Activated CD8-positive, alpha-beta memory T cell treated with anti-CD3 and anti-CD28 coated beads for 24 hours (primary cell): ENCODE data around the gene HDAC9.
"Not testable (repeated sequence)": the region's sequence is repeated elsewhere in the genome, so short reads cannot be mapped to it uniquely, and the experiment has no call there.

Source experiments
- DNase-seq: peaks from one replicate; pipeline ENCODE4 v3.0.0-alpha.2; 2020

Gene HDAC9

DNA sequence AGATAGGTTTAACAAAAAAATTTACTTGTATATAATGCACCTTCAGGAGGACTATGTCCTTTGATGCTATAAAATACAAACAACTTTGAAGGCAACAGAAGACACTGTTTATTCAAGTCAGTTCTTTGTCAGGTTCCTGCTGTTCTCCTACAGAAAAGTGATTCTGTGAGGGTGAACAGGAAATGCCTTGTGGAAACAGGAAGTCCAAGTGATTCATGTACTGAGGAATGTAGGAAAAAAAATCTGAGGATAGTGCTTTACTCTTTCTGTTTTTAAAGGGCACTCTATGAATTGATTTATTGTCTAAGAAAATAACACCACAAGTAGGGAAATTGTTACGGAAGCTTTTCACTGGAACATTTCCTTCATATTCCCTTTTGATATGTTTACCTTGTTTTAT, 171.9 kb downstream of the HDAC9 start:
- DNase-seq: no peak

DNA sequence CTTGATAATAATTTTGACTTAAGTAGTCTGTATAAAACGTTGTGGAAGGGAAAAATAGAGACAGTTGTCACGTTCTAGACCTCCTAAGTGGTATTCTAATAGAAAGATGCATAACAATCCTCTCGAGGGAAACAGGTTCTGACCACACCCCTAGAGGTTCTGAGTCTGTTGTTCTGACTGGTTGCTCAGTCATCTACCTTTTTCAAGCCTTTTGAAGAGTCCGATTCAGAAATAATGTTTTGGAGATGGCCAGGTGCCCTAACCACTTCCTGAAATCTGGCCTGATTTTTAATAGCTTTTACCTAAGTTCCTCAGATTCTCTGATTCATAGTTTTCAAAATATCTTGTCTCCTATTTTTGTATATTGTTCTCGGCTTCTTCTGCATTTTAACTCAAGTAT, 175.6 kb downstream of the HDAC9 start:
- no peak for DNase-seq

DNA sequence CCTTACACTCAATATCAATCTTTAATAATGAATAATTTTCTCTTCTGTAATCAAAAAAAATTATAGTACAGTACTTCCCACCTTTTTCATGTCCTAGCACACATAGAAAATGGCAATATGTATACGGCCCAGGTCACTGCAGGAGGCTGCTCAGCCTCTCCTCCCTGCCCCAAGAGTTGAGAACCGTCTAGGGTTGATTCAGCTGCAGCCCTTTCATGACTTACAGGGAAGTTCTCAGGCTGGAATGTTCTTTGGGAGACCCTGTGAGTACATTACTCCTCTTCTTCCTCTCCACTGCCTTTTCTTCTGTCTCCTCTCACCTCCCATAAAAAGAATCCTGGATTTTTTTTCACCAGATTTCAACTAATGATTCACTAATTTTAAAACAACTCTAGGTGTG, 180.0 kb downstream of the HDAC9 start:
- DNase-seq: no peak

DNA sequence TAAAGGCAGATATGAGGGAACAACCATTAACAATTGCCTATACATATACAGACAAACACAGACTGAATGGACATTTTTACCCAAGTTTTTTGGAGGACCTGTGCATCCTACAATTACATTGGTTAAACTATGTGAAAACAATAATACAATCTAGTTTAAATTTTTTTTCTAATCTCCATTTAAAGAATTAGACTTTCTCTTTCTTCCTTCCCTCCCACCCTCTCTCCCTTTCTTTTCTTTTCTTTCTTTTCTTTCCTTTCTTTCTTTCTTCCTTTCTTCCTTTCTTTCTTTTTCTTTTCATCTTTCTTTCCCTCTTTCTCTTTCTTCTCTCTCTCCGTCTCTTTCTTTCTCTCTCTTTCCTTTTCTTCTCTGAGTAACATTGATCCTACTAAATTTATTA, 183.7 kb downstream of the HDAC9 start:
- no peak for DNase-seq

DNA sequence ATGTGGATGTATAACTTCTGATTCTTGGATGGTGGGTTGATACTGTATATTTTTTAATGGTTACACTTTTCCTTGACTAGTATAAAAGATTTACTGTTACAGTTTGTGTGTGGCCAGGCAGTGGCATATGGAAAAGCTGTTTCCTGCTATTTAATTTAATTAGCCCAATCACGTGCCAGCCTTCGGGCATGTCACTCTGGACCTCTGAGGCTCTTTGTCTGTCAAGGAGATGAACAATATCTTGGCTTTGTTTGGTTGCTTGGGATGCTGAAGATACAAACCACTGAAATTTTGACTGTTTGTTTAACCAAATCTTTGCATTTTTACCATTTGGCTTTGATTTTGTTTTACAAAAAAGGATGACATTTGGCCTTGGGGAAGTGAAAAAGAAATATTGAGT, 185.0 kb downstream of the HDAC9 start:
- DNase-seq: no peak

DNA sequence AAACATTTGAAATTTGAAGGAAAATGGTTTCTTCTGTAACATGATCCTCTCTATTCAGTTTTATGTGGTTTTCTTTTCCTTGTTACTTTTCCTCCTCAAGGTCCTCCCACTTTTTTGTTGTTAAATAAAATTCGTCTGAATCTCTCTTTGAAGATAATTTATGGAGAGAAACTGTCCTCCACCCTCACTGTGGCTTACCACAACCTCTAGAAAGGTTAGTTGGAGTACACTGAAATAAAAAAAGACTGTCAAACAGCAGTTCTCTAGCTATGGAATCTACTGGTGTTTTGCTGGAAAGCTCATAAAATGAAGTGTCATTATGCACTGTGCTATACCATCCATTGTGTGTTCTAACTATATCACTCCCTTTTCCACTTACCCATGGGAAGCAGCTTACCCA, 189.4 kb downstream of the HDAC9 start:
- DNase-seq: no peak

DNA sequence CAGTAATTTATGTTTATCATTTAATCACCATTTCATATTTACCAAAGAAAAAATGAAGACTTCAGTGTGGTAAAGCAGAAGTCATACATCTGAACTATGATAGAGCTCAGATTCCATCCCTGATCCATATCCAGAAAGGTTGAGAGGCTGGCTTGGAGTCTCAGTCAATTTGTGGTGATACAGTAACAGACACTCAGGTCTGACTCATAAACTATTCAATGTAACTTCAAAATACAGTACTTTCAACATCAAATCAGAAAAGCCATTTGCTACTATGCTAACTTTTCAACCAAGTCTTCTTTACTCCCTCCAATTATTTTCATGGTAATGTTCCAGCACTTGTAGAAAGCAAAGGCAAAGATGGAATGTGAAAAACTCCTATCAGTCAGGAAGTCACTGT, 190.4 kb downstream of the HDAC9 start:
- DNase-seq: no peak

DNA sequence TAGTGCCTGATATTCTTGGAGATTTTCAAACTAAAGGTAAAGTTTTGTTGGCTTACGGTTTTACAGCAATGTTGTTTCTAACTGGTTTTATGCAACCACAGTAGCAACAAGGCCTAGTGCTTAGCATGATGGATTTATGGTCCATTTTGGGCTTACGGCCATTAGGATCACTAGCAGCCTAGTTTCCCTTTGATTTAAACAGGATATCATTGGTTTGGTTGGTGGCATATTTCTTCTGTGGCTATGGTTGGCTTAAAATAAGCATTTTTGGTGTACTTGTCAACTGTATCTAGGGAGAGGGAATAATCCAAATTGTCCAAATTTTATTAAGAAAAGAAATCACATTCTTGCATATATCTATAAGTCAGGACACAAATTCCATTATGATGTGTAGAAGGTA, 194.0 kb downstream of the HDAC9 start:
- no peak for DNase-seq

DNA sequence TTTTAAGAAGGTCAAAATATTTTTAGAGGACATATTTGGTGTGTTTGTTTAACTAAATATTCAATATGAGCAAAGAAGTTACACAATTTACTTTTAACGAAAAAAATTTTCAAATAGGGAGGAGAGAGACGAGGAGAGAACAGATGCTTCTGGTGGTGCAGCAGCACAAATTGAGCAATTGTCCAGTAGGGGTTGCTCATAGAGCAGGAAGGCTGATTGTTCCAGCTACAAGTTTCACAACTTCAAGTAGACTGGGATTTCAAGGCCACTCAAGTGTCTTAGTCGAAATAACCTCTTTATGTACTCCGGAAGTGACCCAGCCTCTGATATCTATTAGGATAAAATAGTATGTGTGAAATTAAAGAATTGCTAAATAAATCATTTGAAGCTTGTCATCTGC, 197.9 kb downstream of the HDAC9 start:
- no peak for DNase-seq

DNA sequence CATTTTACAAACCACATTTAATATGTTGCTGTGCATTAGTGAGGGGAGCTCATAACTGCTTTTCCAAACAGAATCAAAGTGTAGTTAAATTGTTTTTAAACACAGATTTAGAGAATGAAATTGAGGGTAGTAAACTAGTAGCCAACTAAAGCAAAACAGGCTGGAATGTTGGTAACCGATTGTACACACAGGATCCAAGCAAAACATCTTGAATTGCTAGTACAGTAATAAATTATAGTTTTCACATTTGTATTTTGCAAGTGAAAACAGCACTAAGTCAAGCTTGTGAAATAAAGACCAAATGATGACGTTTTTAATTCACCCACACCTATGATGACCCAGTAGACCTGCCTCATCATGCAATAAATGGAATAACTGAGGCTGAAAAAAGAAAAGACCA, 198.3 kb downstream of the HDAC9 start:
- no peak for DNase-seq

DNA sequence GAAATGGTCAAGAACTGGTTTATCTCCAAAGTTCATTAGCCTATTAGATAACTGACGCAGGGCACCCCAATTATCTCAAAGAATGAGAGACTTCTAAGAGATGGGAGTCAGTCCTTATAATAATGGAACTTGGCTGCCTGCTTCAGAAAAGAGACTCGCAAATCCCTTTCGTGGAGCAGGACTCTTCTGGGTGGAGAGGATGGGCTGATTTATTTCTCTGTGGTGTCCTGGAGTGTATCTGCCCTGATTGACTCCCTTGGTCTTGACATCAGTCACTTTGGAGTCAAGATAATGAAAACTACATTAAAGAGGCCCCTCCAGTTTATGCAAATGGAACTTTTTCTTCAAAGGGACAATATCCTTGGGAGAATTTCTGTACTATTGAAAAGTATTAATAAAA, 198.9 kb downstream of the HDAC9 start:
- no peak for DNase-seq

DNA sequence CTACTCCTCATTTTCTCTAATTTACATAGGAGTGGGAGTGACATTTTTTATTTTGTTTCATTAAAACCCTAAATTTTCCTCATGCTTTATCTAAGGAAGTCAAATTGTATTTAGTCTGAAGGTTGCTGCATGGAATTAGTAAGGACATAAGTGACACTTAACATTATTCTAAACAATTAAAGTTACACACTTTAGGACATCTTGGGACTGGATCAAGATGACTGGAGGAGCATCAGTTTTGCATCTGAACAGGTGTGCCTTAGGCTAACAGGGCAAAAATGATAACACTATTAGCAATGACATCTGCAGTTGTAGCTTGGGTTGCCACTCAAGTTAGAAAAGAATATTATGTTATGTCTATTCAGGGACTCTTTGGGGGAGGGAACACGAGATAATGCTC, 199.4 kb downstream of the HDAC9 start:
- DNase-seq: no peak

DNA sequence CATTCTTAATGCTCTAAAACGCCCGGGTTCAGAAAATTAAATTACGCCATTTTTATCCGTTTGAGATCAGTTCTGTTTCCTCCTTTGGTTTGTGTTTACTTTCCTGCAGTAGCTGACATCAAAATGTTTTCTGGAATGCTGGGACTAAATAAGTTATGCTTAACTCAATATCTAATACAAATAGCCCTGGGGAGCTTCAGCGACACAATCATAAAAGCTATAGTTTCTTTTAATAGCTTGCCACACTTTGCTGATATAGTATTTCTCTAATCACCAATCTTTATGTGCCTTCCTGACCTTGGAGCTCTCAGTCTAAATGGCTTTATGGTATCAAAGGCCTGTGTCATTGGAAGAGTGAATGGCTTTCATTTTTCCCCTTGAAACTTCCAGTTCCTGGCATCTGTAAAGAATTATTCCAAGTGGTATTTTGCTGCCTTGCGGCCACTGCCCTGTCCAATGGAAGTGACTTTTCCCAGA, 202.7 kb downstream of the HDAC9 start:
- DNase-seq: no peak

DNA sequence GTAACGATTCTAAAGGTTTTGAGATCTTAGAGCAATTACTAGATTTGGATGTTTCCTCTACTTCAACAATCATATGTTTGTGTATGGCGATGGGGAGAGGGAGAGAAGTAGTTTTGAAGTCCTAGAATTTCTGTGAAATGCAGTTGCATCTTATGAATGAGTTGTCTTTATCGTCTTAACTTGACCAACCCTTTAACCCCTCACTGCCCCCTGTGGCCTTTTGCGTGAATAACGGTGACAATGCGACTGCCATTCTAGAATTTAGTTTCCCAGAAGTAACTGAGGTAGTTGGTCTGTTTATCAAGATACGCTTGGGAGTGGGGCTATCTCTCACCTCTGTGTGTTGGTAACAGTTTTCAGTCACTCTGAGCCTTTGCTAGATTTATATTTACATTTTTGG, 204.6 kb downstream of the HDAC9 start:
- DNase-seq: no peak

DNA sequence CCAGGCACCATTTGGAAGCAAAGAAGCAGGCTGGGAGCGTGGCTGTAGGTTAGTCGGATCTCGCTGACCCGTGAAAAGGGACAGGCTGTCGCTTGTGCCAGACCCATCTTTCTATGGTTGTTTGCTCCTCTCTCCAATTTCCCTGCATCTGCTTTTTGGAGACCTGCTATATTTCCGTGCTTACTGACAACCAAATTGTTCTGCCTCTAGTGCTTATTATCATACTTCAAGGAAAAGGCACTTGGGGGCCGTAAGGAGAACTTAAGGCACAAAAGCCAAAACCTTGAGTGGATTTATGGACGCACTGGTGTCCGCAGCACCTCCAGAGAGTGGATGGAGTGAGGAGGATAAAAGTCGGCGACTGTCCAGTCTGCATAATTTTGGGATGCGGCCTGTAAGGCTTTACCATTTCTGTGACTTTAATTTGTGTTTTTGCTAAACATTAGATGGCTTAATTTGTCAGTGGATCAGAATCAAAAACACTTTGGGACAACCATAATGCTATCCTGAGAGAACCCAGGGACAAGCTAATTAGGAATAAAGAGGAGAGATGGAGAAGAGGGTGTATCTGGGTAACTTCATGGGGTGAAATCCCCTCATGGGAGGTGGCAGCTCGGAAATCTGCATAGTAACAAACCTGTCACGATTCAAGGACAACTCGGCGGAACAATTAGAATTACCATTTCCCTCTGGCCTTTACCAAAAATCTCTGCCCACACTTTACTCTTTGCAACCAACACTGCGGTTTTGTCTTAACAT, 206.7 kb downstream of the HDAC9 start:
- DNase-seq: no peak

DNA sequence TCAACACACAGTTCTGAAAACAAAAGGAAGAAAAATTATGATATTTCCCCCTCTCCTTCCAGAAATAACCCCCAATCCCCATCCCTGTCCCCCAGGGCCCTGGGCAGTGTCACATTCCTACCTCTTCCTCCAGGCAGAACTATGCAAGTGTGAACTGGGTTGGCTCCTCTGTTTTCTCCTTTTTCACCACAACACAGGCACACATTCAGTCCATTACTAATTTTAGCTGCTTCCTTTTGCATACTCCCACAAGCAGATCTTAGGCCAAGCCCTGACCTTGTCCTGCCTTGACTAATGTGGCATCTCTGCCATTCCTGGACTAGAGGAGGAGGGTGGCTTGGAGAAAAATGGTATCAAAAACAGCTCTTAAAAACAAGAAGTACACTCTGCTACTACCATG, 208.1 kb downstream of the HDAC9 start:
- DNase-seq: no peak

DNA sequence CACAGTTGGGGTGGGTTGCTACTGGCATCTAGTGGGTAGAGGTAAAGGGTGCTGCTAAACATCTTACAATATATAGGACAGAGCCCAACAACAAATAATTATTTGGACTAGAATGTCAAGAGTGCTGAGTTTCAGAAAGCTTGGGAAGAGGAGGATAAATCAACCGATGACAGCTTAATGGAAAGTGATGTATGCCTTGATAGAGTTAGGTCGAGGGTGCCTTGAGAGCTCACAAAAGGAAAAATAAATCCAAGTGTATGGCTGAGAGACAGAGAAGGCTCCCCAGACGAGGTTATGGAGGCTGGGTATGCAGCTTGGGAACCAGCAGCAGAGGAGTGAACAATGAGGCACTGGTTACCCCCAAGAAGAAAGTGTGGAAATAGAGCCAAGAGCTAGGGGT, 211.1 kb downstream of the HDAC9 start:
- DNase-seq: no peak

DNA sequence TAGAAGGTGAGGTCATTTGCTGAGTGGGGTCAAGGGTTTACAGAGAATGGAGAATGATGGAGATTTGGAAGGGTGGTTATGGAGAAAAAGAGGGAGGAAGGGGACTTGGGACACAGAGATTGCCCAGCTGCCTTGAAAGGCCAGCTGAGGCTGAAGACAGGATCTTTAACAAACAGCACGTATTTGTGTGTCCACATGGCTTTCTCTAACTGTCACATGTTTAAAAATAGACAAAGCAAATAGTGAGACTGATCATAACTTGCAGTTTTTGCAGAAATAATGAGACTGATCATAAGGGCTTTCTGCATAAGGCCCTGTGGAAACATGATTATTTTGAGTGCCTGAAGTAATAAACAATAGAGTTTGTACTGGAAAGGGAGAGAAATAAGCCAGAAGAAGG, 212.7 kb downstream of the HDAC9 start:
- DNase-seq: no peak

DNA sequence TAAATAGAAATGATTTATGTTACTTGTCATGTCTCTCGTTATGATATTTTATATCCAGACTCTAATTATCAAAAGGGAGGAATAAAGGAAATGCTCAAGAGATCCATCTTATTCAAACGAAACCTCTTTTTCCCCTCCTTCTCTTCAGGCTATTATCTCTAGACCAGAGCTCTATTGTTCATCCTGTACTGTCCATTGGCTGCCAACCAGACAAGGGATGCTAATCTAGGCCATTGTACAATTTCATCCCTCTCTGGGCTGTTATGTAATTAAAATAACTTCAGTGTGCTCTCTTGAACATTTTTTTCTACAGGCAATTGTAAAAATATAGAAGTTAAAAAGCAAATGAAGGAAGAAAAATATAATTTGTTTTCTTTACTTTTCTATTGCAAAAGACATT, 220.4 kb downstream of the HDAC9 start:
- DNase-seq: no peak

DNA sequence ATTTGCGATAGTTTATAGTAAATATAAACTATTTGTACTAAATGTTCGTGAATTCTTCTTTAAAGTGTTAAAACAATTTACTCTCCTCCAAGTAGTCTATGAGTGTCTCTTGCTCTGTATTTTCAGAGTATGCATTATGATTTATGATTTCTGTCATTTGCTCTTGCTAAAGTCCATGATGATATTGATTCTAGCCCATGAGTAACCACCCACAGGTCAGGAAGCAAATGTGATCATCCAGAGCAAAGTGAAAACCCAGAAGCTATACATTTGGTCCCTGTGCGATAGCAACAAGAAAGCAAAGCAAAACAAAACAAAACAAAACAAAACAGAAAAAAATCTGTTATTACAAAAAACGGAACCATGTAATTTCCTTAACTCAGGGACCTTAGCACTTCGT, 225.9 kb downstream of the HDAC9 start:
- DNase-seq: no peak

DNA sequence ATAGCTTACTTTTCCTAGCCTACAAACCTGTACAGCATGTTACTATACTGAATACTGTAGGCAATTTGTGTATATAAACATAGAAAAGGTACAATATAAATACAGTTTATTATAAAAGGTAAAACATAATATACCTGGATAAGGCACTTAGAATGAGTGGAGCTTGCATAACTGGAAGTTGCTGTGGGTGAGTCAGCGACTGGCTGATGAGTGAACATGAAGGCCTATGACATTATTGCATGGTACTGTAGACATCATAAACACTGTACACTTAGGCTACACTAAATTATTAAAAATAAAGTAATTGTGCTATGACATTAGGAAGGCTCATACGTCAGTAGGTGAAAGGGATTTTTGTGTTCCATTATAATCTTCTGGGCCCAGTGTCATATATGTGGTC, 228.8 kb downstream of the HDAC9 start:
- no peak for DNase-seq

DNA sequence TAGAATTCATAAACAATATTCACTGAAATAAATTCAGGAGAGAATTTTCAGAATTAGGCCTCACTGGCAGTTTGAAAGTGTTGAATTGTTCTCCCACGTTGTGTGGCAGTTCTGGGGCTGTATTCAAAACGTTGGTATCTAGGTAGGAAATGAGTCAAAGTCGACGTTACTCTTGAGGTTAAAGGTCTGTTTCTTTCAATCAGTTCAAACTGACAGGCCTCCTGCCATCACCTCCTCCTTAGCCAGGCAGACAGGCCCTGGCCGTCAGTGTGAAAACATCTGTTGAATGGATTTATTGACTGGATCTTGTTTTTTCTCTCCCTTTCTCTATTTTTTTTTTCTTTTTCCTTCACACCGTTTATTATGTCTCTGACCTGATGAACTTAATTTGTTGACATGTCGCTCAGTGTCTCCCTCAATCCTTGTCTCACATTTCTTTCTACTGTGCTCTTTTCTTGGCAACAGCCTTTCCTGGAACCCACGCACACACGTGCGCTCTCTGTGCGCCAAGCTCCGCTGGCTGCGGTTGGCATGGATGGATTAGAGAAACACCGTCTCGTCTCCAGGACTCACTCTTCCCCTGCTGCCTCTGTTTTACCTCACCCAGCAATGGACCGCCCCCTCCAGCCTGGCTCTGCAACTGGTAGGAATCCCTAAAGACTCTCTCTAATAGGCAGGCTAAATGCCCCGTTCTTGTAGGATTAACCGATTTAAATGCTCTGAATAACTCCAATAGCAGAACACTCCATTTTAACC, 231.7 kb downstream of the HDAC9 start:
- DNase-seq: no peak

DNA sequence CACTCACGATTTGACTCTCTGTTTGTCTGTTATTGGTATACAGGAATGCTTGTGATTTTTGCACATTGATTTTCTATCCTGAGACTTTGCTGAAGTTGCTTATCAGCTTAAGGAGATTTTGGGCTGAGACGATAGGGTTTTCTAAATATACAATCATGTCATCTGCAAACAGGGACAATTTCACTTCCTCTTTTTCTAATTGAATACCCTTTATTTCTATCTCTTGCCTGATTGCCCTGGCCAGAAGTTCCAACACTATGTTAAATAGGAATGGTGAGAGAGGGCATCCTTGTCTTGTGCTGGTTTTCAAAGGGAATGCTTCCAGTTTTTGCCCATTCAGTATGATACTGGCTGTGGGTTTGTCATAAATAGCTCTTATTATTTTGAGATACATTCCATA, 240.5 kb downstream of the HDAC9 start:
- DNase-seq: not testable (repeated sequence)

DNA sequence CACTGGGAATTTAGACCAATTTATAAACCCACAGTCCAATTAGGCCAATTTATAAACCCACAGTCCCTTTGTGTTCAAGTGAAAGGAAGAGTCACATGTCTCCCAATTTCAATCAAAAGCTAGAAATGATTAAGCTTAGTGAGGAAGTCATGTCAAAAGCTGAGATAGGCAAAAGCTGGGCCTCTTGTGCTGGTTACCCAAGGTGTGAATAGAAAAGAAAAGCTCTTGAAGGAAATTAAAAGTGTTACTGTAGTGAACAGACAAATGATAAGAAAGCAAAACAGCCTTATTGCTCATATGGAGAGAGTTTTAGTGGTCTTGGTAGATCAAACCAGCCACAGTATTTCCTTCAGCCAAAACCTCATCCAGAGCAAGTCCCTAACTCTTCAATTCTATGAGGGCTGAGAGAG, 245.0 kb downstream of the HDAC9 start:
- DNase-seq: no peak
